Thoracic aorta (tissue), 2 donors: Measurements from ENCODE around the gene RPL14. TPM values are rescaled to one million over a fixed set of nuclear protein-coding genes. Genes with fewer than 3 reads are reported as not detected.

Experiments used
- ATAC-seq: fragments of 150-250 bp; one replicate; pipeline ENCODE4 v1.8.0; 2017; ENCODE audit warnings: low read depth; ENCODE audit not compliant: insufficient number of reproducible peaks, low FRiP score
- DNase-seq: peaks from one replicate; pipeline ENCODE4 v3.0.0-alpha.2; 2020; ENCODE audit warnings: low spot score
- H3K27ac ChIP-seq, 2 donors: fragments of 200-600 bp; sonication (generic); 1 replicate in 1 of 2; 2 replicates in 1 of 2; pipeline ENCODE4 v1.5.1; 2016; ENCODE audit warnings: mild to moderate bottlenecking in 2 of 2, moderate library complexity in 2 of 2
- H3K27me3 ChIP-seq: fragments of 200-600 bp; sonication (generic); replicated peaks from 2 replicates; pipeline ENCODE4 v1.6.0; 2016; ENCODE audit warnings: mild to moderate bottlenecking; ENCODE audit not compliant: insufficient read depth
- H3K36me3 ChIP-seq: fragments of 200-600 bp; sonication (generic); one replicate; pipeline ENCODE4 v1.5.1; 2016
- H3K4me1 ChIP-seq, 2 donors: fragments of 200-600 bp; sonication (generic); 1 replicate in 1 of 2; 2 replicates in 1 of 2; pipeline versions ENCODE4 v1.5.1 to v1.6.0; 2016; ENCODE audit warnings: low read depth in 2 of 2, mild to moderate bottlenecking in 1 of 2; ENCODE audit not compliant: control insufficient read depth in 1 of 2
- H3K4me3 ChIP-seq: fragments of 200-600 bp; sonication (generic); 2 replicates; pipeline ENCODE4 v1.5.1; 2016; ENCODE audit warnings: mild to moderate bottlenecking
- H3K9me3 ChIP-seq: fragments of 200-600 bp; sonication (generic); 2 replicates; pipeline ENCODE4 v1.5.1; 2016
- CTCF ChIP-seq: fragments of 200-600 bp; sonication (generic); IDR thresholded peaks from one replicate; pipeline ENCODE4 v1.5.1; 2019; ENCODE audit warnings: antibody characterized with exemption
- total RNA-seq, 2 donors: library from RNA; depleted of rRNA; stranded (reverse); fragments of >200 nt; gene quantifications; one replicate each; pipeline versions ENCODE4 v1.1.0 to v1.2.3, GENCODE V29; 2016

Gene RPL14
- total RNA-seq, 2 donors from 2014 or later = 145 to 291 TPM

- no peak overlapping the region for H3K4me3 ChIP-seq
- no peaks in the 10 kb centered on the region for H3K9me3 ChIP-seq
- TF ChIP-seq CTCF = no peak
- H3K36me3 ChIP-seq = no peaks in the 10 kb centered on the region
- H3K27me3 ChIP-seq = no peaks in the 10 kb centered on the region
- no peak for ATAC-seq
- no peaks in the 10 kb centered on the region for H3K4me1 ChIP-seq
- no peak for DNase-seq
- H3K27ac ChIP-seq = no peak overlapping the region
Measured at GRCh38 chr3:40494698-40495097, 37.6 kb downstream of the RPL14 start.

GRCh38 chr3:40497288-40497687, 40.1 kb downstream of the RPL14 start:
- ATAC-seq (no peak), DNase-seq (no peak)
- Histone ChIP-seq H3K9me3 (no peaks in the 10 kb centered on the region), H3K27ac (no peak overlapping the region), H3K27me3 (no peaks in the 10 kb centered on the region), H3K36me3 (no peaks in the 10 kb centered on the region), H3K4me3 (no peak overlapping the region), H3K4me1 (no peaks in the 10 kb centered on the region)
- no peak for TF ChIP-seq CTCF

GRCh38 chr3:40499952-40500351, 42.8 kb downstream of the RPL14 start:
- DNase-seq = no peak

GRCh38 chr3:40502034-40502433, 44.9 kb downstream of the RPL14 start:
- Histone ChIP-seq H3K4me3 (no peak overlapping the region), H3K27ac (no peak overlapping the region), H3K27me3 (no peaks in the 10 kb centered on the region), H3K4me1 (peaks cover 14 to 21% of the 10 kb centered on the region in 2 donors), H3K9me3 (no peaks in the 10 kb centered on the region), H3K36me3 (no peaks in the 10 kb centered on the region)
- DNase-seq = no peak
- ATAC-seq = no peak
- no peak for TF ChIP-seq CTCF

More at GRCh38 chr3:40499952-40500351, 42.8 kb downstream of the RPL14 start:
- no peak for ATAC-seq
- no peaks in the 10 kb centered on the region for H3K27me3 ChIP-seq
- H3K4me1 ChIP-seq = peaks cover 3 to 5% of the 10 kb centered on the region in 2 donors
- H3K36me3 ChIP-seq = no peaks in the 10 kb centered on the region
- H3K27ac ChIP-seq = no peak overlapping the region
- H3K4me3 ChIP-seq = no peak overlapping the region
- no peaks in the 10 kb centered on the region for H3K9me3 ChIP-seq
- no peak for TF ChIP-seq CTCF

GRCh38 chr3:40504636-40505430, 47.7 kb downstream of the RPL14 start:
- peaks cover 14 to 21% of the 10 kb centered on the region in 2 donors for H3K4me1 ChIP-seq
- ATAC-seq (peak; percentile 72), DNase-seq (no peak)
- peak overlapping the region; percentile 92 for H3K4me3 ChIP-seq
- no peaks in the 10 kb centered on the region for H3K27me3 ChIP-seq
- no peak for TF ChIP-seq CTCF
- H3K27ac ChIP-seq = peak overlapping the region; percentile 79 to 86
- H3K36me3 ChIP-seq = peaks cover 2% of the 10 kb centered on the region
- H3K9me3 ChIP-seq = no peaks in the 10 kb centered on the region
